Osteocyte (in vitro differentiated cells): ENCODE measurements around the gene SIGLECL1. TPM values are rescaled to one million over a fixed set of nuclear protein-coding genes. Genes with fewer than 3 reads are reported as not detected.

Source experiments
- DNase-seq: peaks from one replicate; pipeline ENCODE4 v3.0.0; 2021; ENCODE audit warnings: mixed read lengths; ENCODE audit not compliant: unreplicated experiment; ENCODE audit errors: extremely low spot score
- H3K27ac Mint-ChIP-seq: one replicate; pipeline ENCODE4 v1.8.0; 2021; ENCODE audit warnings: mild to moderate bottlenecking, mixed read lengths; ENCODE audit not compliant: unreplicated experiment
- H3K27me3 Mint-ChIP-seq: one replicate; pipeline ENCODE4 v1.8.0; 2021; ENCODE audit warnings: mixed read lengths; ENCODE audit not compliant: unreplicated experiment
- H3K36me3 Mint-ChIP-seq: one replicate; pipeline ENCODE4 v1.8.0; 2021; ENCODE audit warnings: mixed read lengths; ENCODE audit not compliant: unreplicated experiment
- H3K4me1 Mint-ChIP-seq: one replicate; pipeline ENCODE4 v1.8.0; 2021; ENCODE audit warnings: mixed read lengths; ENCODE audit not compliant: unreplicated experiment
- H3K4me3 Mint-ChIP-seq: one replicate; pipeline ENCODE4 v1.8.0; 2021; ENCODE audit warnings: mild to moderate bottlenecking, moderate library complexity, mixed read lengths; ENCODE audit not compliant: unreplicated experiment
- H3K9me3 Mint-ChIP-seq: one replicate; pipeline ENCODE4 v1.8.0; 2021; ENCODE audit warnings: mixed read lengths; ENCODE audit not compliant: unreplicated experiment
- CTCF ChIP-seq: fragments of 200-600 bp; sonication (generic); IDR thresholded peaks from 2 replicates; pipeline ENCODE4 v1.5.0; 2021; ENCODE audit warnings: antibody characterized with exemption, mild to moderate bottlenecking, moderate library complexity
- total RNA-seq: library from RNA; stranded (reverse); gene quantifications from 2 replicates; pipeline ENCODE4 v1.2.1, GENCODE V29; 2021

The SIGLECL1 gene
- total RNA-seq, 1 donor from 2014 or later, result not detected

GRCh38 chr19:51253088-51253806 lies 2.4 kb downstream of the SIGLECL1 start:
- peaks cover 14% of the 10 kb centered on the region for H3K9me3 Mint-ChIP-seq
- no peaks in the 10 kb centered on the region for H3K36me3 Mint-ChIP-seq

GRCh38 chr19:51256155-51256625 lies 5.3 kb downstream of the SIGLECL1 start:
- no peak for DNase-seq
- H3K27me3 Mint-ChIP-seq, result no peaks in the 10 kb centered on the region
- H3K9me3 Mint-ChIP-seq, result peaks cover 10% of the 10 kb centered on the region
- no peak overlapping the region for H3K27ac Mint-ChIP-seq
- no peaks in the 10 kb centered on the region for H3K4me1 Mint-ChIP-seq
- TF ChIP-seq CTCF, result no peak
- H3K36me3 Mint-ChIP-seq, result no peaks in the 10 kb centered on the region
- no peak overlapping the region for H3K4me3 Mint-ChIP-seq

More at GRCh38 chr19:51253088-51253806, 2.4 kb downstream of the SIGLECL1 start:
- Mint-ChIP-seq H3K4me1 (no peaks in the 10 kb centered on the region), H3K27me3 (no peaks in the 10 kb centered on the region), H3K27ac (no peak overlapping the region), H3K4me3 (no peak overlapping the region)
- no peak for DNase-seq
- no peak for TF ChIP-seq CTCF

- no peak overlapping the region for H3K27ac Mint-ChIP-seq
- H3K9me3 Mint-ChIP-seq, result peaks cover 7% of the 10 kb centered on the region
- no peak overlapping the region for H3K4me3 Mint-ChIP-seq
- no peaks in the 10 kb centered on the region for H3K27me3 Mint-ChIP-seq
- DNase-seq, result no peak
- no peaks in the 10 kb centered on the region for H3K36me3 Mint-ChIP-seq
- no peak for TF ChIP-seq CTCF
- H3K4me1 Mint-ChIP-seq, result no peaks in the 10 kb centered on the region
These were observed 6.6 kb downstream of the SIGLECL1 start for GRCh38 chr19:51257471-51257870.

GRCh38 chr19:51258165-51259160 lies 7.6 kb downstream of the SIGLECL1 start:
- H3K4me3 Mint-ChIP-seq, result no peak overlapping the region
- TF ChIP-seq CTCF, result no peak
- peaks cover under 1% of the 10 kb centered on the region for H3K9me3 Mint-ChIP-seq

More at GRCh38 chr19:51258165-51259160, 7.6 kb downstream of the SIGLECL1 start:
- Mint-ChIP-seq H3K36me3 (no peaks in the 10 kb centered on the region), H3K27ac (no peak overlapping the region), H3K27me3 (no peaks in the 10 kb centered on the region), H3K4me1 (no peaks in the 10 kb centered on the region)
- DNase-seq, result no peak
